ENCODE data around the gene COL5A1. TPM values are rescaled to one million over a fixed set of nuclear protein-coding genes. Genes with fewer than 3 reads are reported as not detected.
A peak's percentile ranks its signal among the peaks of the same experiment; 100 is the strongest.

COL5A1 gene
- polyA plus RNA-seq, 3 donors, result 0.01 TPM; not detected in 2

DNA sequence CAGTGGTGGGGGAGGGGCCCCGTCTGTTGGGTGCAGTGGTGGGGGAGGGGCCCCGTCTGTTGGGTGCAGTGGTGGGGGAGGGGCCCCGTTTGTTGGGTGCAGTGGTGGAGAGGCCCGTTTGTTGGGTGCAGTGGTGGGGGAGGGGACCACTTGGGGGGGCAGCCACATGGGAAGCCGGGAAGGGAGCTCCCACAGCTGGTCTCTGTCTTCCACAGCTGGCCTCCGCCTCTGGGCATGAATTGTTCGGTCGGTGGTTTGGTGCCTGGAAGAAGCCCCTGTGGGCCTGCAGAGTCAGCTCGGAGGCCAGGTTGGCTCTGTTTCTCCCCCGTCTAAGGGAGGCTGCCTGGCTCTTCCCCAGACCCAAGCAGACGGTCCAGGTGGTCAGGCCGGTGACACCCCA lies 69.3 kb downstream of the COL5A1 start:
- Histone ChIP-seq H2AFZ (ENCODE audit: insufficient read depth, low read depth, low read length, poor library complexity, severe bottlenecking) (no peak overlapping the region), H3K79me2 (ENCODE audit: insufficient read depth, low read length) (no peaks in the 10 kb centered on the region), H4K20me1 (ENCODE audit: insufficient read depth, low read length) (no peaks in the 10 kb centered on the region), H3K4me3 (replicated peaks in 1 of 3; ENCODE audit: low read depth in 2 of 3, low read length in 3 of 3) (no peak overlapping the region), H3K9me3 (replicated peaks in 1 of 2; ENCODE audit: control insufficient read depth in 1 of 2, insufficient read depth in 1 of 2, low read length in 2 of 2) (no peaks in the 10 kb centered on the region), H3K9ac (ENCODE audit: insufficient read depth, low read length, poor library complexity, severe bottlenecking) (no peak overlapping the region), H3K4me1 (ENCODE audit: control insufficient read depth in 1 of 2, insufficient read depth in 2 of 2, low read length in 2 of 2) (no peaks in the 10 kb centered on the region), H3K36me3 (replicated peaks in 1 of 2; ENCODE audit: control insufficient read depth in 1 of 2, insufficient read depth in 2 of 2, low read length in 2 of 2) (no peaks in the 10 kb centered on the region), H3K27me3 (ENCODE audit: control insufficient read depth in 2 of 2, insufficient read depth in 2 of 2, low read length in 2 of 2) (no peaks in the 10 kb centered on the region), H3K4me2 (replicated peaks; ENCODE audit: extremely low read depth, low read length, poor library complexity, severe bottlenecking) (no peak overlapping the region), H3K27ac (ENCODE audit: low read depth in 1 of 2, low read length in 2 of 2) (no peak overlapping the region)
- H3K9me3 Mint-ChIP-seq, result peaks cover 0 to 13% (median 7%) of the 10 kb centered on the region in 7 donors
- DNase-seq, result no peak
- no peak overlapping the region for H3K27ac Mint-ChIP-seq
- intact Hi-C loops (cut with micrococcal nuclease), result no loop called here
- H3K27me3 Mint-ChIP-seq (ENCODE audit: low read depth in 3 of 3), result peaks cover 5 to 14% (median 8%) of the 10 kb centered on the region in 3 donors
- H3K36me3 Mint-ChIP-seq, result no peaks in the 10 kb centered on the region
- no peak overlapping the region for H3K4me3 Mint-ChIP-seq
- 90% methylated on average over 6 of the region's 12 CpGs for whole genome bisulfite sequencing (ENCODE audit: insufficient coverage)
- TF ChIP-seq CTCF (IDR thresholded peaks at IDR 0.05), result no peak
- no peaks in the 10 kb centered on the region for H3K4me1 Mint-ChIP-seq

- Mint-ChIP-seq H3K27me3 (ENCODE audit: low read depth in 3 of 3) (peaks cover 6 to 12% (median 6%) of the 10 kb centered on the region in 3 donors), H3K27ac (peak overlapping the region in 1 of 7 donors; percentile 66)
- no peak for TF ChIP-seq CTCF (IDR thresholded peaks at IDR 0.05)
Observed at GRCh38 chr9:134712243-134712642, 70.6 kb downstream of the COL5A1 start.

More at GRCh38 chr9:134712243-134712642, 70.6 kb downstream of the COL5A1 start:
- Mint-ChIP-seq H3K4me1 (no peaks in the 10 kb centered on the region), H3K4me3 (no peak overlapping the region), H3K9me3 (peaks cover 0 to 15% (median 7%) of the 10 kb centered on the region in 7 donors), H3K36me3 (no peaks in the 10 kb centered on the region)
- Histone ChIP-seq H3K4me2 (replicated peaks; ENCODE audit: extremely low read depth, low read length, poor library complexity, severe bottlenecking) (no peak overlapping the region), H3K36me3 (replicated peaks in 1 of 2; ENCODE audit: control insufficient read depth in 1 of 2, insufficient read depth in 2 of 2, low read length in 2 of 2) (no peaks in the 10 kb centered on the region), H3K27me3 (ENCODE audit: control insufficient read depth in 2 of 2, insufficient read depth in 2 of 2, low read length in 2 of 2) (no peaks in the 10 kb centered on the region), H3K9me3 (replicated peaks in 1 of 2; ENCODE audit: control insufficient read depth in 1 of 2, insufficient read depth in 1 of 2, low read length in 2 of 2) (no peaks in the 10 kb centered on the region), H3K4me1 (ENCODE audit: control insufficient read depth in 1 of 2, insufficient read depth in 2 of 2, low read length in 2 of 2) (no peaks in the 10 kb centered on the region), H3K27ac (ENCODE audit: low read depth in 1 of 2, low read length in 2 of 2) (no peak overlapping the region), H2AFZ (ENCODE audit: insufficient read depth, low read depth, low read length, poor library complexity, severe bottlenecking) (no peak overlapping the region), H3K4me3 (replicated peaks in 1 of 3; ENCODE audit: low read depth in 2 of 3, low read length in 3 of 3) (no peak overlapping the region), H3K9ac (ENCODE audit: insufficient read depth, low read length, poor library complexity, severe bottlenecking) (no peak overlapping the region), H3K79me2 (ENCODE audit: insufficient read depth, low read length) (no peaks in the 10 kb centered on the region), H4K20me1 (ENCODE audit: insufficient read depth, low read length) (no peaks in the 10 kb centered on the region)
- intact Hi-C loops (cut with micrococcal nuclease), result no loop called here
- 0% methylated on average over 1 of the region's 2 CpGs for WGBS (ENCODE audit: insufficient coverage)
- DNase-seq, result no peak

Measured in CD14-positive monocyte (primary cell).